ENCODE results near the gene TFF1.

TFF1 gene

GRCh38 chr21:42366292-42367010 is at the start of gene TFF1:
Gene TFF1 (minus strand): TSS chr21:42366535. CDS start chr21:42366495, 40 bp downstream.
- no peak for TF ChIP-seq CTCF (IDR thresholded peaks at IDR 0.05)
- DNase-seq, result no peak
- Histone ChIP-seq H3K4me3 (no peak within 1 kb of the TSS), H3K36me3 (no peaks in the 10 kb centered on the region), H3K4me1 (no peaks in the 10 kb centered on the region), H3K27me3 (peaks cover 0 to 48% of the 10 kb centered on the region in 2 donors), H3K27ac (no peak within 1 kb of the TSS), H3K9me3 (no peaks in the 10 kb centered on the region)
- intact Hi-C loops (cut with DNase I; ENCODE audit: low total_unique reads), result no loop called here

DNA sequence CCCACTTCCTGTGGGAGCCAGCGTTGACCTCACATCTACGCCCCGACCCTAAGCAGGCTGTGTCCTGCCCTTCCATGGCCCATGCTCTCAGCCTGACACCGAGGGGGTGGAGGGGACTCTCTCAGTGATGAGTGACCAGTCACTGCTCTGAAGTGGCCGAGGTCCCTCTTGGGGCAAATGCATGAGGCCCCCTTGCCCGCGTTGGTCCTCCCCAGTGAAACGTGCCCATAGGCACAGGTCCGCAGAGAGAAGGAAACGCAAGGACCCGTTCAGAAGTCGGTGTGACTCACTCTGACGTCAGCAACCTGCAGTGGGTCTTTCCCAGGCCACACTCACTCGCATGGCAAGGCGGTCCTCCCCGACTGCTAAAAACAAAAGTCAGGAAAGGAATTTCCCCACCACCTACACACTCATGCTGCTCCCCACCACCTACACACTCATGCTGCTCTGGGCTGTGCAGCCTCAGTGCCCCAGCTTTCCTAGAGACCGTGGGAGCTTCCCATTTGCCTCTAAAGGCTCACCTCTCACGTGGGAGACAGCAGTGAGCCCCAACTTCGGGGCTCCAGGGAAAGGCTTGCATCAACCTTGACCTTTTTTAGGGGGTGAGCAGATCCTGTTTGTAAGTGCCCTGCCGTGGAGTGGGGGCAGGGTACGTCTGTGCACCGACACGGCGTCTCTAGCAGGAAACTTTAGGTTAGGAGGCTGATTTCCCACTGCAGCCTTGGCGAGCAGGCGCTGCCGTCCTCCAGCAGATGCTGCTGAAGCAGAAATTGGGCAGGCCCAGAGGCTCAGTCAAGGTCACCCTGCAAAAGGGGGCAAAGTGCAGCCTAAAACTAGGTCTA is 48.8 kb upstream of the TFF1 start:
- H3K4me1 ChIP-seq, result no peaks in the 10 kb centered on the region
- intact Hi-C loops (cut with DNase I; ENCODE audit: low total_unique reads), result no loop called here
- no peak overlapping the region for H3K4me3 ChIP-seq
- peaks cover 0 to 43% of the 10 kb centered on the region in 2 donors for H3K27me3 ChIP-seq
- DNase-seq, result no peak
- no peak overlapping the region for H3K27ac ChIP-seq
- H3K9me3 ChIP-seq, result no peaks in the 10 kb centered on the region
- no peaks in the 10 kb centered on the region for H3K36me3 ChIP-seq
- no peak for TF ChIP-seq CTCF (IDR thresholded peaks at IDR 0.05)

DNA sequence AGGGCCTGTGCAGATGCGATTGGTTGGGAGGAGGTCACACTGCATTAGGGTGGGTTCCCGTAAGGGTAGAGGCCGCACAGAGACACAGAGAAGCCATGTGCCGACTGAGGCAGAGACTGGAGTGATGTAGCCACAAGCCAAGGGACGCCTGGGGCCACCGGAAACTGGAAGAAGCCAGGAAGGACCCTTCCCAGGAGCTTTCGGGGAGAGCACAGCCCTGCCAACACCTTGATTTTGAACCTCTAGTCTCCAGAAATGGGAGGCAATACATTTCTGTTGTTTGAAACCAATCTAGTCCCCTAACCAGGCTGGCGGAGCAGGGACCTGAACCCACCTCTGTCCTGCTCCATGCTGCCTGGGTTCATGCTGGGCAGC is 48.2 kb upstream of the TFF1 start:
- no peaks in the 10 kb centered on the region for H3K4me1 ChIP-seq
- no peak overlapping the region for H3K27ac ChIP-seq
- no peak for DNase-seq
- no peak overlapping the region for H3K4me3 ChIP-seq
- intact Hi-C loops (cut with DNase I; ENCODE audit: low total_unique reads), result no loop called here
- H3K36me3 ChIP-seq, result no peaks in the 10 kb centered on the region
- H3K9me3 ChIP-seq, result no peaks in the 10 kb centered on the region
- TF ChIP-seq CTCF (IDR thresholded peaks at IDR 0.05), result no peak
- H3K27me3 ChIP-seq, result peaks cover 0 to 48% of the 10 kb centered on the region in 2 donors

- DNase-seq, result no peak
- no peak overlapping the region for H3K4me3 ChIP-seq
- TF ChIP-seq CTCF (IDR thresholded peaks at IDR 0.05), result no peak
- H3K36me3 ChIP-seq, result no peaks in the 10 kb centered on the region
- H3K27me3 ChIP-seq, result peaks cover 0 to 50% of the 10 kb centered on the region in 2 donors
- no peak overlapping the region for H3K27ac ChIP-seq
- H3K4me1 ChIP-seq, result no peaks in the 10 kb centered on the region
- H3K9me3 ChIP-seq, result no peaks in the 10 kb centered on the region
- intact Hi-C loops (cut with DNase I; ENCODE audit: low total_unique reads), result no loop called here
Measured at GRCh38 chr21:42414066-42414465, 47.7 kb upstream of the TFF1 start.

GRCh38 chr21:42413500-42413899 is 47.2 kb upstream of the TFF1 start:
- intact Hi-C loops (cut with DNase I; ENCODE audit: low total_unique reads), result no loop called here
- no peaks in the 10 kb centered on the region for H3K4me1 ChIP-seq

More at GRCh38 chr21:42413500-42413899, 47.2 kb upstream of the TFF1 start:
- no peak for DNase-seq
- TF ChIP-seq CTCF (IDR thresholded peaks at IDR 0.05), result no peak
- H3K27ac ChIP-seq, result no peak overlapping the region
- H3K27me3 ChIP-seq, result peaks cover 0 to 50% of the 10 kb centered on the region in 2 donors
- H3K36me3 ChIP-seq, result no peaks in the 10 kb centered on the region
- H3K9me3 ChIP-seq, result no peaks in the 10 kb centered on the region
- H3K4me3 ChIP-seq, result no peak overlapping the region

All from tibial artery (tissue), 4 donors.